GM19452 (cell line): ENCODE data around the gene RAB25.
"Not testable (repeated sequence)": the region's sequence is repeated elsewhere in the genome, so short reads cannot be mapped to it uniquely, and the experiment has no call there.

Experiments used
- ATAC-seq: cut with Tn5 transposase; IDR thresholded peaks from one replicate; pipeline ENCODE4 v1.9.1; 2021; ENCODE audit not compliant: unreplicated experiment

Gene RAB25

GRCh38 chr1:156054500-156055280, 6.3 kb upstream of the RAB25 start, which contains the start of gene LAMTOR2:
Gene LAMTOR2, plus strand, starts transcription at chr1:156054782. Its CDS starts 108 bp downstream, at chr1:156054890.
- ATAC-seq: peak; percentile 77

- ATAC-seq: no peak
These were observed 5.5 kb upstream of the RAB25 start for GRCh38 chr1:156055281-156056048.

GRCh38 chr1:156056326-156056849, 4.6 kb upstream of the RAB25 start:
- ATAC-seq: no peak

GRCh38 chr1:156062189-156062588, 1.2 kb downstream of the RAB25 start:
- ATAC-seq: no peak

- no peak for ATAC-seq
These were observed 3.0 kb downstream of the RAB25 start for GRCh38 chr1:156063997-156064285.

GRCh38 chr1:156064615-156065014, 3.7 kb downstream of the RAB25 start:
- ATAC-seq: no peak

GRCh38 chr1:156065212-156065611, 4.3 kb downstream of the RAB25 start:
- peak; percentile 52 for ATAC-seq

GRCh38 chr1:156065871-156066270, 4.9 kb downstream of the RAB25 start:
- ATAC-seq: no peak

- ATAC-seq: no peak
These were observed 6.3 kb downstream of the RAB25 start for GRCh38 chr1:156067262-156067661.

- ATAC-seq: no peak
These were observed 8.8 kb downstream of the RAB25 start for GRCh38 chr1:156069490-156070455.

GRCh38 chr1:156070548-156070947, 9.6 kb downstream of the RAB25 start:
- ATAC-seq: no peak

- not testable (repeated sequence) for ATAC-seq
These were observed 10.4 kb downstream of the RAB25 start for GRCh38 chr1:156071332-156071816.

GRCh38 chr1:156072251-156072650, 11.3 kb downstream of the RAB25 start:
- ATAC-seq: no peak

GRCh38 chr1:156073110-156073687, 12.2 kb downstream of the RAB25 start:
- ATAC-seq: no peak

- ATAC-seq: no peak
These were observed 12.8 kb downstream of the RAB25 start for GRCh38 chr1:156073740-156074139.

- no peak for ATAC-seq
These were observed 13.7 kb downstream of the RAB25 start for GRCh38 chr1:156074661-156075060.

GRCh38 chr1:156075162-156075561, 14.2 kb downstream of the RAB25 start:
- no peak for ATAC-seq

- ATAC-seq: no peak
These were observed 14.8 kb downstream of the RAB25 start for GRCh38 chr1:156075775-156076204.

GRCh38 chr1:156076609-156077429, 15.9 kb downstream of the RAB25 start:
- no peak for ATAC-seq

- no peak for ATAC-seq
These were observed 16.4 kb downstream of the RAB25 start for GRCh38 chr1:156077430-156077760.
